H1 (cell line): ENCODE measurements around the gene GAR1. TPM values are rescaled to one million over a fixed set of nuclear protein-coding genes. Genes with fewer than 3 reads are reported as not detected.

Experiments used
- CTCF ChIA-PET: fragments of 300-600 bp; sonication (Branson Sonifier 250); formaldehyde crosslinking; loops from one replicate; lab custom pipeline; 2021; ENCODE audit not compliant: partially characterized antibody; lab: Charles Lee
- POLR2A ChIA-PET: fragments of 300-600 bp; sonication (Branson Sonifier 250); formaldehyde crosslinking; loops from one replicate; lab custom pipeline; 2021; ENCODE audit warnings: inconsistent platforms; ENCODE audit not compliant: partially characterized antibody; lab: Charles Lee
- DNase-seq, 2 experiments: peaks; one replicate each; pipeline versions ENCODE4 v3.0.0 to v3.0.0-alpha.2; 2010 to 2022; ENCODE audit warnings: low spot score in 2 of 2, low read depth in 1 of 2, mixed read lengths in 1 of 2
- FAIRE-seq: peaks from 2 replicates; lab custom pipeline; 2011; peaks lifted over from hg19 to GRCh38; lab: Jason Lieb, UNC
- H2AFZ ChIP-seq: 2 replicates; pipeline ENCODE4 v1.8.1; 2012; ENCODE audit warnings: low read length, inconsistent platforms
- H2AK5ac ChIP-seq: 2 replicates; pipeline ENCODE4 v1.6.1; 2013; ENCODE audit warnings: low read depth, low read length
- H2BK120ac ChIP-seq: replicated peaks from 2 replicates; pipeline ENCODE3; 2013; ENCODE audit warnings: low read depth, low read length, inconsistent platforms
- H2BK12ac ChIP-seq: 2 replicates; pipeline ENCODE4 v1.6.1; 2013; ENCODE audit warnings: low read depth, low read length
- H2BK15ac ChIP-seq: 2 replicates; pipeline ENCODE4 v1.6.1; 2013; ENCODE audit warnings: low read length
- H2BK20ac ChIP-seq: 2 replicates; pipeline ENCODE4 v1.6.1; 2013; ENCODE audit warnings: low read length
- H2BK5ac ChIP-seq: 2 replicates; pipeline ENCODE4 v1.6.1; 2013; ENCODE audit warnings: low read depth, low read length
- H3K14ac ChIP-seq: 2 replicates; pipeline ENCODE4 v1.6.1; 2013; ENCODE audit warnings: inconsistent platforms; ENCODE audit not compliant: insufficient read length
- H3K18ac ChIP-seq: 2 replicates; pipeline ENCODE4 v1.6.1; 2013; ENCODE audit warnings: low read length; ENCODE audit errors: extremely low read depth
- H3K23ac ChIP-seq: 2 replicates; pipeline ENCODE4 v1.6.1; 2013; ENCODE audit warnings: inconsistent platforms; ENCODE audit not compliant: insufficient read length
- H3K23me2 ChIP-seq: 2 replicates; pipeline ENCODE4 v1.6.1; 2013; ENCODE audit warnings: low read depth, low read length
- H3K27ac ChIP-seq: 2 replicates; pipeline ENCODE4 v1.6.1; 2011; ENCODE audit warnings: low read depth, low read length, inconsistent platforms
- H3K27me3 ChIP-seq, 4 experiments: replicated peaks in 1 of 4; 1 replicate in 1 of 4; 2 replicates in 3 of 4; pipeline versions ENCODE4 v1.6.1 to v1.8.1; 2011 to 2013; ENCODE audit warnings: low read length in 3 of 4, mild to moderate bottlenecking in 3 of 4, inconsistent platforms in 2 of 4, mixed read lengths in 2 of 4, moderate library complexity in 1 of 4; ENCODE audit not compliant: control insufficient read depth in 3 of 4, insufficient read depth in 3 of 4; ENCODE audit errors: extremely low read depth in 1 of 4
- H3K36me3 ChIP-seq, 4 experiments: 2 replicates each; pipeline versions ENCODE4 v1.6.1 to v1.8.1; 2011 to 2013; ENCODE audit warnings: mild to moderate bottlenecking in 4 of 4, low read length in 3 of 4, moderate library complexity in 2 of 4, control low read depth in 1 of 4, inconsistent platforms in 1 of 4; ENCODE audit not compliant: insufficient read depth in 4 of 4, control insufficient read depth in 2 of 4
- H3K4ac ChIP-seq: replicated peaks from 2 replicates; pipeline ENCODE3; 2013; ENCODE audit warnings: low read length, low read depth, mixed read lengths, inconsistent platforms; ENCODE audit not compliant: insufficient read length
- H3K4me1 ChIP-seq, 4 experiments: replicated peaks in 1 of 4; 1 replicate in 1 of 4; 2 replicates in 3 of 4; pipeline versions ENCODE4 v1.6.1 to v1.8.1; 2011 to 2013; ENCODE audit warnings: low read length in 3 of 4, inconsistent platforms in 2 of 4, mixed read lengths in 1 of 4; ENCODE audit not compliant: insufficient read depth in 4 of 4, control insufficient read depth in 3 of 4
- H3K4me2 ChIP-seq, 2 experiments: 2 replicates each; pipeline versions ENCODE4 v1.6.1 to v1.8.1; 2011 to 2013; ENCODE audit warnings: low read depth in 2 of 2, low read length in 2 of 2, control low read depth in 1 of 2, inconsistent platforms in 1 of 2, mild to moderate bottlenecking in 1 of 2; ENCODE audit not compliant: insufficient read depth in 1 of 2
- H3K4me3 ChIP-seq, 4 experiments: fragments of 200-600, 300-600 bp in 1 of 4; sonication (generic), shearing (Covaris generic), sonication (Bioruptor Twin) in 1 of 4; 2 replicates each; pipeline versions ENCODE4 v1.5.1 to v1.8.1; 2011 to 2016; ENCODE audit warnings: low read length in 4 of 4, low read depth in 3 of 4, control low read depth in 2 of 4, inconsistent platforms in 2 of 4, mild to moderate bottlenecking in 2 of 4, mixed read lengths in 1 of 4, moderate library complexity in 1 of 4; ENCODE audit not compliant: insufficient read depth in 2 of 4; ENCODE audit errors: extremely low read depth in 1 of 4
- H3K56ac ChIP-seq: replicated peaks from 2 replicates; pipeline ENCODE3; 2013; ENCODE audit warnings: low read depth, mild to moderate bottlenecking, mixed read lengths, low read length, inconsistent platforms; ENCODE audit not compliant: insufficient read length
- H3K79me1 ChIP-seq: 2 replicates; pipeline ENCODE4 v1.6.1; 2013; ENCODE audit warnings: low read depth, low read length, control low read depth
- H3K79me2 ChIP-seq, 2 experiments: 2 replicates each; pipeline versions ENCODE4 v1.6.1 to v1.8.1; 2012 to 2013; ENCODE audit warnings: low read length in 2 of 2, mild to moderate bottlenecking in 2 of 2, inconsistent platforms in 1 of 2; ENCODE audit not compliant: insufficient read depth in 2 of 2, control insufficient read depth in 1 of 2
- H3K9ac ChIP-seq, 4 experiments: replicated peaks in 1 of 4; 1 replicate in 1 of 4; 2 replicates in 3 of 4; pipeline versions ENCODE4 v1.6.1 to v1.8.1; 2011 to 2013; ENCODE audit warnings: low read depth in 3 of 4, low read length in 3 of 4, control low read depth in 2 of 4, mild to moderate bottlenecking in 2 of 4, moderate library complexity in 2 of 4, inconsistent platforms in 1 of 4; ENCODE audit errors: extremely low read depth in 1 of 4
- H3K9me3 ChIP-seq, 2 experiments: 2 replicates each; pipeline versions ENCODE4 v1.6.1 to v1.8.1; 2012 to 2013; ENCODE audit warnings: mild to moderate bottlenecking in 2 of 2, moderate library complexity in 2 of 2, control low read depth in 1 of 2, inconsistent platforms in 1 of 2, low read depth in 1 of 2, low read length in 1 of 2, mixed read lengths in 1 of 2; ENCODE audit not compliant: insufficient read depth in 2 of 2
- H4K20me1 ChIP-seq, 2 experiments: replicated peaks in 1 of 2; 2 replicates each; pipeline versions ENCODE3 to v1.8.1; 2011 to 2013; ENCODE audit warnings: inconsistent platforms in 2 of 2, low read length in 2 of 2, mild to moderate bottlenecking in 1 of 2; ENCODE audit not compliant: insufficient read depth in 2 of 2, control insufficient read depth in 1 of 2
- H4K5ac ChIP-seq: 2 replicates; pipeline ENCODE4 v1.6.1; 2013; ENCODE audit warnings: low read length, low read depth, mixed read lengths, inconsistent platforms; ENCODE audit not compliant: insufficient read length
- H4K8ac ChIP-seq: 2 replicates; pipeline ENCODE4 v1.8.0; 2013; ENCODE audit warnings: mild to moderate bottlenecking, moderate library complexity, low read length, inconsistent platforms; ENCODE audit not compliant: insufficient read depth; ENCODE audit errors: extremely low read depth
- H4K91ac ChIP-seq: replicated peaks from 2 replicates; pipeline ENCODE3; 2013; ENCODE audit warnings: low read length, mixed read lengths, inconsistent platforms; ENCODE audit not compliant: insufficient read length
- CBX8 ChIP-seq: fragments of 300-800, 300-1000 bp; sonication (generic); IDR thresholded peaks from 2 replicates; pipeline ENCODE4 v1.7.1; 2016; ENCODE audit warnings: low read depth, low read length, borderline replicate concordance
- CHD1 ChIP-seq: IDR thresholded peaks from 2 replicates; pipeline ENCODE4 v1.6.1; 2012; ENCODE audit warnings: low read depth, low read length, improper control_type of control experiment
- CTBP2 ChIP-seq: IDR thresholded peaks from 2 replicates; pipeline ENCODE4 v1.7.0; 2011; ENCODE audit warnings: borderline replicate concordance, mild to moderate bottlenecking, moderate library complexity, mixed read lengths, low read length; ENCODE audit not compliant: insufficient read depth, insufficient read length
- EGR1 ChIP-seq: IDR thresholded peaks from 2 replicates; pipeline ENCODE4 v1.6.1; 2011; ENCODE audit warnings: low read depth, low read length, borderline replicate concordance
- FOSL1 ChIP-seq: IDR thresholded peaks from 2 replicates; pipeline ENCODE4 v1.6.1; 2011; ENCODE audit warnings: mild to moderate bottlenecking, low read depth, low read length, moderate library complexity; ENCODE audit not compliant: insufficient read depth
- JUN ChIP-seq: IDR thresholded peaks from 2 replicates; pipeline ENCODE4 v1.6.1; 2011; ENCODE audit warnings: low read depth, mild to moderate bottlenecking, improper control_type of control experiment, low read length
- POU5F1 ChIP-seq: IDR thresholded peaks from 2 replicates; pipeline ENCODE4 v1.6.1; 2011; ENCODE audit warnings: low read depth, mild to moderate bottlenecking, low read length, moderate library complexity
- RNF2 ChIP-seq: fragments of 200-900, 300-1000 bp; sonication (generic); IDR thresholded peaks from 2 replicates; pipeline ENCODE4 v1.7.1; 2016; ENCODE audit warnings: borderline replicate concordance, low read depth, mild to moderate bottlenecking, antibody characterized with exemption, low read length; ENCODE audit not compliant: poor library complexity, severe bottlenecking; ENCODE audit errors: missing control alignments
- SIN3A ChIP-seq, 2 experiments: IDR thresholded peaks in 1 of 2; conservative IDR thresholded peaks in 1 of 2; 2 replicates each; pipeline ENCODE4 v1.6.1; 2011 to 2012; ENCODE audit warnings: low read length in 2 of 2, improper control_type of control experiment in 1 of 2, low read depth in 1 of 2, mild to moderate bottlenecking in 1 of 2
- TBP ChIP-seq: IDR thresholded peaks from 2 replicates; pipeline ENCODE4 v1.6.1; 2011; ENCODE audit warnings: low read depth, low read length, improper control_type of control experiment
- TCF12 ChIP-seq: IDR thresholded peaks from 2 replicates; pipeline ENCODE4 v1.6.1; 2011; ENCODE audit warnings: low read depth, mild to moderate bottlenecking, low read length
- WGBS, 2 experiments: shearing (Covaris generic) in 1 of 2; methylation state at CpG; one replicate each; pipeline versions ENCODE4 v1.1.6 to v1.1.7; 2013 to 2015; ENCODE audit warnings: low lambda C conversion rate in 2 of 2, mixed read lengths in 2 of 2, inconsistent platforms in 1 of 2, low coverage in 1 of 2, missing lambda C conversion rate in 1 of 2; ENCODE audit not compliant: insufficient replicate concordance in 2 of 2, insufficient coverage in 1 of 2, insufficient read length in 1 of 2; ENCODE audit errors: extremely low coverage in 1 of 2, missing lambda C conversion rate in 1 of 2; 5-methylcytosine and 5-hydroxymethylcytosine counted together
- polyA plus RNA-seq, 7 experiments: library from polyadenylated mRNA; depleted of rRNA in 3 of 7; stranded (reverse) in 5 of 7; unstranded in 2 of 7; fragments of >200 nt in 5 of 7; fragments of 200-250 nt in 2 of 7; gene quantifications; 1 replicate in 5 of 7; 2 replicates in 1 of 7; 4 replicates in 1 of 7; pipeline versions ENCODE4 v1.2.1 to v1.2.3, GENCODE V29; 2011 to 2013; ENCODE audit warnings: missing spikeins in 2 of 7, mixed read lengths in 2 of 7
- total RNA-seq: library from RNA; stranded (reverse); fragmentation: NEBNext Ultra II Directional; extraction: Animal tissue kit (Norgen Biotek cat#: 25700); gene quantifications from 2 replicates; pipeline ENCODE4 v1.2.1, GENCODE V29; 2021
- TF ChIP-seq, protein P1 (sequence below): IDR thresholded peaks from 2 replicates; pipeline ENCODE4 v1.6.1; 2012; ENCODE audit warnings: low read length, inconsistent platforms

Gene GAR1
- total and polyA plus RNA-seq, 2 of the 8 experiments (the other 6 are each of a cell fraction or from before 2014, with no cell fraction given): 14.5 to 37.5 TPM

DNA sequence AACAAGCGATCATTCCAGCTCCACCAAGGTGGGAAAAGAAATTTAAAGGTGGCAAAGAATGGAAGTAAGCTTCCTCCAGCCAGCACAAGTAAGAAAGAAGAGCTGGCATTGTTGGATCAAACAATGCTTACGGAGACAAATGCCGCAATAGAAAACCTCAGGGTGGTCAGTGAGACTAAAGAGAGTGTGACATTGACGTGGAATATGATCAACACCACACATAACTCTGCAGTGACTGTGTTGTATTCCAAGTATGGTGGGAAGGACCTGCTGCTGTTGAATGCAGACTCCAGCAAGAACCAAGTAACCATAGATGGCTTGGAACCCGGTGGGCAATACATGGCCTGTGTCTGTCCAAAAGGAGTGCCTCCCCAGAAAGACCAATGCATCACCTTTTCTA is 54.5 kb downstream of the GAR1 start:
- POLR2A ChIA-PET: no interaction called here
- Histone ChIP-seq H2BK120ac (no peak overlapping the region), H3K23ac (no peak overlapping the region), H3K14ac (no peak overlapping the region), H3K36me3 (no peaks in the 10 kb centered on the region), H2BK5ac (no peak overlapping the region), H3K27me3 (no peaks in the 10 kb centered on the region), H3K79me1 (no peaks in the 10 kb centered on the region), H4K8ac (no peak overlapping the region), H3K18ac (no peak overlapping the region), H2AFZ (no peak overlapping the region), H2BK15ac (no peak overlapping the region), H2AK5ac (no peak overlapping the region), H3K23me2 (no peaks in the 10 kb centered on the region), H3K4me2 (no peak overlapping the region), H3K4me1 (no peaks in the 10 kb centered on the region), H4K91ac (no peak overlapping the region), H3K9me3 (no peaks in the 10 kb centered on the region), H3K4ac (no peak overlapping the region), H4K20me1 (no peaks in the 10 kb centered on the region), H3K56ac (no peak overlapping the region), H3K79me2 (no peaks in the 10 kb centered on the region), H3K27ac (no peak overlapping the region), H3K9ac (no peak overlapping the region), H2BK12ac (no peak overlapping the region), H3K4me3 (no peak overlapping the region), H4K5ac (no peak overlapping the region), H2BK20ac (no peak overlapping the region)
- FAIRE-seq (no peak), DNase-seq (no peak)
- CTCF ChIA-PET: no interaction called here
- WGBS, 2 experiments: 86% methylated on average over 5 of the region's 5 CpGs; no CpG with 5 or more reads in 1 of the 2 experiments
- TF ChIP-seq, protein P1, sequence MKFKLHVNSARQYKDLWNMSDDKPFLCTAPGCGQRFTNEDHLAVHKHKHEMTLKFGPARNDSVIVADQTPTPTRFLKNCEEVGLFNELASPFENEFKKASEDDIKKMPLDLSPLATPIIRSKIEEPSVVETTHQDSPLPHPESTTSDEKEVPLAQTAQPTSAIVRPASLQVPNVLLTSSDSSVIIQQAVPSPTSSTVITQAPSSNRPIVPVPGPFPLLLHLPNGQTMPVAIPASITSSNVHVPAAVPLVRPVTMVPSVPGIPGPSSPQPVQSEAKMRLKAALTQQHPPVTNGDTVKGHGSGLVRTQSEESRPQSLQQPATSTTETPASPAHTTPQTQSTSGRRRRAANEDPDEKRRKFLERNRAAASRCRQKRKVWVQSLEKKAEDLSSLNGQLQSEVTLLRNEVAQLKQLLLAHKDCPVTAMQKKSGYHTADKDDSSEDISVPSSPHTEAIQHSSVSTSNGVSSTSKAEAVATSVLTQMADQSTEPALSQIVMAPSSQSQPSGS: no peak
- TF ChIP-seq FOSL1: no peak
- TF ChIP-seq TCF12: no peak
- TF ChIP-seq JUN: no peak
- TF ChIP-seq CBX8: no peak
- no peak for TF ChIP-seq POU5F1
- TF ChIP-seq SIN3A (conservative IDR thresholded peaks at IDR 0.05 in 1 of 2, IDR thresholded peaks at IDR 0.05 in 1 of 2; ENCODE audit: low read depth in 1 of 2, low read length in 2 of 2): no peak
- no peak for TF ChIP-seq CHD1
- no peak for TF ChIP-seq EGR1
- no peak for TF ChIP-seq CTBP2
- TF ChIP-seq RNF2: no peak
- TF ChIP-seq TBP: no peak
